ENCODE data around the gene C19orf38.

- no peak for TF ChIP-seq RFX5 (IDR thresholded peaks at IDR 0.05)
- TF ChIP-seq MAX (IDR thresholded peaks at IDR 0.05) = no peak
- no peak for TF ChIP-seq POLR2A (IDR thresholded peaks at IDR 0.05; ENCODE audit: low read length)
- no peak for TF ChIP-seq REST (IDR thresholded peaks at IDR 0.05)
- no peak for TF ChIP-seq CTCF (IDR thresholded peaks at IDR 0.05)
- no peak for TF ChIP-seq MAZ (IDR thresholded peaks at IDR 0.05; ENCODE audit: borderline replicate concordance, low read depth, low read length)
- no peak for TF ChIP-seq EP300 (IDR thresholded peaks at IDR 0.05)
- no peak for TF ChIP-seq MYC (IDR thresholded peaks at IDR 0.05; ENCODE audit: borderline replicate concordance, low read length)
- TF ChIP-seq MAFK (IDR thresholded peaks at IDR 0.05; ENCODE audit: partially characterized antibody) = no peak
- TF ChIP-seq PHF8 (IDR thresholded peaks at IDR 0.05; ENCODE audit: borderline replicate concordance, low read depth) = no peak
- TF ChIP-seq E2F6 (IDR thresholded peaks at IDR 0.05; ENCODE audit: borderline replicate concordance, low read depth) = no peak
- TF ChIP-seq NPAS2 (CRISPR knock-in tag; IDR thresholded peaks at IDR 0.05; ENCODE audit: borderline replicate concordance) = no peak
- no peak for TF ChIP-seq KDM1A (IDR thresholded peaks at IDR 0.05; ENCODE audit: low read depth)
- TF ChIP-seq ZNF302 (CRISPR knock-in tag; IDR thresholded peaks at IDR 0.05) = no peak
These were observed 30.0 kb downstream of the C19orf38 start for GRCh38 chr19:10878253-10878652.
